PC-3 (cell line): ENCODE measurements around the gene PRPF19. TPM values are rescaled to one million over a fixed set of nuclear protein-coding genes. Genes with fewer than 3 reads are reported as not detected.

ENCODE experiments used
- ATAC-seq: fragments of 200-7000 bp; cut with Tn5 transposase; 2 replicates; pipeline ENCODE4 v1.9.1; 2020; ENCODE audit warnings: mild to moderate bottlenecking, moderate library complexity
- BruUV-seq: library from RNA; stranded (reverse); fragments of 400-500 nt; replicated peaks from 2 replicates; lab custom pipeline; 2021; lab: Mats Ljungman, UMichigan
- CTCF ChIA-PET: fragments of 300-600 bp; sonication (Branson Sonifier 250); formaldehyde crosslinking; loops from one replicate; lab custom pipeline; 2022; ENCODE audit warnings: antibody characterized with exemption; lab: Charles Lee
- POLR2A ChIA-PET: fragments of 300-600 bp; sonication (Branson Sonifier 250); formaldehyde crosslinking; loops from one replicate; lab custom pipeline; 2022; ENCODE audit warnings: antibody characterized with exemption; ENCODE audit not compliant: unreplicated experiment; lab: Charles Lee
- DNase-seq: peaks from one replicate; pipeline ENCODE4 v3.0.0-alpha.2; 2015
- H2AFZ ChIP-seq: fragments of 300-600 bp; sonication (generic); 2 replicates; pipeline ENCODE4 v1.6.0; 2016; ENCODE audit warnings: antibody characterized with exemption, low read length
- H3F3A ChIP-seq: fragments of 300-600 bp; sonication (generic); one replicate; pipeline ENCODE4 v1.6.0; 2017; ENCODE audit warnings: antibody characterized with exemption, low read length, control low read depth, mild to moderate bottlenecking; ENCODE audit not compliant: unreplicated experiment
- H3K27ac ChIP-seq: fragments of 300-600 bp; sonication (generic); 2 replicates; pipeline ENCODE4 v1.5.1; 2016; ENCODE audit warnings: mild to moderate bottlenecking, low read length
- H3K27me3 ChIP-seq: fragments of 300-600 bp; sonication (generic); 2 replicates; pipeline ENCODE4 v1.6.1; 2016; ENCODE audit warnings: low read length, mixed read lengths
- H3K36me3 ChIP-seq: fragments of 300-600 bp; sonication (generic); 2 replicates; pipeline ENCODE4 v1.6.1; 2016; ENCODE audit warnings: low read depth, mixed run types, low read length, mixed read lengths
- H3K4me1 ChIP-seq: fragments of 300-600 bp; sonication (generic); 2 replicates; pipeline ENCODE4 v1.5.1; 2016; ENCODE audit warnings: low read length; ENCODE audit not compliant: insufficient read depth
- H3K4me2 ChIP-seq: fragments of 300-600 bp; sonication (generic); 2 replicates; pipeline ENCODE4 v1.6.0; 2016; ENCODE audit warnings: low read length
- H3K4me3 ChIP-seq: fragments of 300-600 bp; sonication (generic); 2 replicates; pipeline ENCODE4 v1.5.1; 2016; ENCODE audit warnings: mild to moderate bottlenecking, low read length, mixed read lengths
- H3K79me2 ChIP-seq: fragments of 300-600 bp; sonication (generic); 2 replicates; pipeline ENCODE4 v1.6.1; 2017; ENCODE audit warnings: low read length, mixed read lengths
- H3K9ac ChIP-seq: fragments of 300-600 bp; sonication (generic); 2 replicates; pipeline ENCODE4 v1.6.0; 2016; ENCODE audit warnings: mild to moderate bottlenecking, low read length
- H3K9me2 ChIP-seq: fragments of 300-600 bp; sonication (generic); replicated peaks from 2 replicates; pipeline ENCODE4 v1.6.1; 2016; ENCODE audit warnings: mixed run types, low read length, mixed read lengths
- H3K9me3 ChIP-seq: fragments of 300-600 bp; sonication (generic); 2 replicates; pipeline ENCODE4 v1.6.1; 2016; ENCODE audit warnings: low read length, mixed read lengths
- H4K20me1 ChIP-seq: fragments of 300-600 bp; sonication (generic); 2 replicates; pipeline ENCODE4 v1.6.1; 2016; ENCODE audit warnings: low read length, mixed read lengths
- CTCF ChIP-seq: fragments of 300-600 bp; sonication (generic); conservative IDR thresholded peaks from 2 replicates; pipeline ENCODE4 v1.5.1; 2017; ENCODE audit warnings: antibody characterized with exemption, low read depth, mild to moderate bottlenecking, low read length
- EZH2 ChIP-seq: fragments of 300-600 bp; sonication (generic); IDR thresholded peaks from one replicate; pipeline ENCODE4 v1.6.1; 2017; ENCODE audit warnings: antibody characterized with exemption, mild to moderate bottlenecking, low read length; ENCODE audit not compliant: unreplicated experiment
- EZH2phosphoT487 ChIP-seq: fragments of 300-600 bp; sonication (generic); IDR thresholded peaks from 2 replicates; pipeline ENCODE4 v1.6.1; 2018; ENCODE audit warnings: mild to moderate bottlenecking, antibody characterized with exemption, low read length, borderline replicate concordance
- intact Hi-C: fragments of 100-400 bp; cut with micrococcal nuclease; formaldehyde crosslinking; loops from 2 replicates; pipeline ENCODE4 v1.9.0; 2023
- total RNA-seq: library from RNA; depleted of rRNA; stranded (reverse); fragments of >200 nt; gene quantifications from 2 replicates; pipeline ENCODE4 v1.2.3, GENCODE V29; 2014

PRPF19 gene
- total RNA-seq, 1 experiment from 2014 or later, result 165 TPM

- H4K20me1 ChIP-seq, result no peaks in the 10 kb centered on the region
- ChIA-PET CTCF (interaction anchor here (0.6 kb wide), 1 partner anchor 231 kb away, joined by 3 read pairs; no protein-coding TSS in a partner anchor), POLR2A (interaction anchor here (0.6 kb wide), 1 partner anchor 55 kb away, joined by 3 read pairs; no protein-coding TSS in a partner anchor)
- TF ChIP-seq CTCF (no peak), EZH2 (no peak), EZH2phosphoT487 (no peak)
- H3F3A ChIP-seq, result no peaks in the 10 kb centered on the region
- no peaks in the 10 kb centered on the region for H3K9me2 ChIP-seq
- H3K9ac ChIP-seq, result no peak overlapping the region
- peak overlapping the region; percentile 27; the same call in 1 of the 2 replicates for H2AFZ ChIP-seq
- H3K4me3 ChIP-seq, result no peak overlapping the region
- BruUV-seq, result no TSS peak
- no peaks in the 10 kb centered on the region for H3K27me3 ChIP-seq
- intact Hi-C loops, result no loop called here
- H3K27ac ChIP-seq, result no peak overlapping the region
- ATAC-seq (peak; percentile 48), DNase-seq (peak; percentile 75)
- no peaks in the 10 kb centered on the region for H3K79me2 ChIP-seq
- H3K4me1 ChIP-seq, result peaks cover 6% of the 10 kb centered on the region; the same call in 1 of the 2 replicates
- no peaks in the 10 kb centered on the region for H3K36me3 ChIP-seq
- H3K9me3 ChIP-seq, result no peaks in the 10 kb centered on the region
- H3K4me2 ChIP-seq, result no peak overlapping the region
Observed at GRCh38 chr11:60942970-60943565, 36.7 kb upstream of the PRPF19 start.

- no peak overlapping the region for H3K4me2 ChIP-seq
- H2AFZ ChIP-seq, result no peak overlapping the region
- TF ChIP-seq EZH2phosphoT487, result no peak
- no peak for TF ChIP-seq EZH2
- H3K4me1 ChIP-seq, result peaks cover 6% of the 10 kb centered on the region; the same call in 1 of the 2 replicates
- H3K36me3 ChIP-seq, result no peaks in the 10 kb centered on the region
- no peak overlapping the region for H3K4me3 ChIP-seq
- BruUV-seq, result no TSS peak
- POLR2A ChIA-PET, result no interaction called here
- H3K9me2 ChIP-seq, result no peaks in the 10 kb centered on the region
- H3K9me3 ChIP-seq, result no peaks in the 10 kb centered on the region
- no peaks in the 10 kb centered on the region for H3F3A ChIP-seq
- H3K27me3 ChIP-seq, result no peaks in the 10 kb centered on the region
- DNase-seq, result no peak
- H4K20me1 ChIP-seq, result no peaks in the 10 kb centered on the region
- intact Hi-C loops, result no loop called here
- no peak overlapping the region for H3K27ac ChIP-seq
- H3K9ac ChIP-seq, result no peak overlapping the region
- ATAC-seq, result no peak
- H3K79me2 ChIP-seq, result no peaks in the 10 kb centered on the region
- CTCF ChIA-PET, result interaction anchor here (0.6 kb wide), 1 partner anchor 232 kb away, joined by 3 read pairs; no protein-coding TSS in a partner anchor
Observed at GRCh38 chr11:60942219-60942618, 35.8 kb upstream of the PRPF19 start.

GRCh38 chr11:60941371-60942119 lies 35.2 kb upstream of the PRPF19 start:
- ChIA-PET CTCF (no interaction called here), POLR2A (no interaction called here)
- TF ChIP-seq EZH2 (no peak), EZH2phosphoT487 (no peak), CTCF (no peak)
- BruUV-seq, result no TSS peak
- H3K4me3 ChIP-seq, result no peak overlapping the region
- no peak overlapping the region for H3K4me2 ChIP-seq
- DNase-seq (no peak), ATAC-seq (no peak)
- H3K9ac ChIP-seq, result no peak overlapping the region
- no peaks in the 10 kb centered on the region for H3K9me2 ChIP-seq
- no peaks in the 10 kb centered on the region for H3K79me2 ChIP-seq
- intact Hi-C loops, result no loop called here
- no peaks in the 10 kb centered on the region for H3K9me3 ChIP-seq
- no peaks in the 10 kb centered on the region for H3F3A ChIP-seq
- H4K20me1 ChIP-seq, result no peaks in the 10 kb centered on the region
- peaks cover 6% of the 10 kb centered on the region; the same call in 1 of the 2 replicates for H3K4me1 ChIP-seq
- H3K36me3 ChIP-seq, result no peaks in the 10 kb centered on the region
- no peaks in the 10 kb centered on the region for H3K27me3 ChIP-seq
- H2AFZ ChIP-seq, result no peak overlapping the region
- H3K27ac ChIP-seq, result no peak overlapping the region
